ENCODE measurements around the gene PRKG1. TPM values are rescaled to one million over a fixed set of nuclear protein-coding genes. Genes with fewer than 3 reads are reported as not detected.

The PRKG1 gene
- polyA plus RNA-seq, 3 donors, result not detected

GRCh38 chr10:51768886-51769465 is 694.7 kb downstream of the PRKG1 start:
- H3K36me3 Mint-ChIP-seq, result no peaks in the 10 kb centered on the region
- no peaks in the 10 kb centered on the region for H3K4me1 ChIP-seq (ENCODE audit: control insufficient read depth in 1 of 2, insufficient read depth in 2 of 2, low read length in 2 of 2)
- 100% methylated on average over 1 of the region's 4 CpGs for WGBS (ENCODE audit: insufficient coverage)
- no peak overlapping the region for H2AFZ ChIP-seq (ENCODE audit: insufficient read depth, low read depth, low read length, poor library complexity, severe bottlenecking)
- H3K79me2 ChIP-seq (ENCODE audit: insufficient read depth, low read length), result no peaks in the 10 kb centered on the region
- TF ChIP-seq, protein P1, sequence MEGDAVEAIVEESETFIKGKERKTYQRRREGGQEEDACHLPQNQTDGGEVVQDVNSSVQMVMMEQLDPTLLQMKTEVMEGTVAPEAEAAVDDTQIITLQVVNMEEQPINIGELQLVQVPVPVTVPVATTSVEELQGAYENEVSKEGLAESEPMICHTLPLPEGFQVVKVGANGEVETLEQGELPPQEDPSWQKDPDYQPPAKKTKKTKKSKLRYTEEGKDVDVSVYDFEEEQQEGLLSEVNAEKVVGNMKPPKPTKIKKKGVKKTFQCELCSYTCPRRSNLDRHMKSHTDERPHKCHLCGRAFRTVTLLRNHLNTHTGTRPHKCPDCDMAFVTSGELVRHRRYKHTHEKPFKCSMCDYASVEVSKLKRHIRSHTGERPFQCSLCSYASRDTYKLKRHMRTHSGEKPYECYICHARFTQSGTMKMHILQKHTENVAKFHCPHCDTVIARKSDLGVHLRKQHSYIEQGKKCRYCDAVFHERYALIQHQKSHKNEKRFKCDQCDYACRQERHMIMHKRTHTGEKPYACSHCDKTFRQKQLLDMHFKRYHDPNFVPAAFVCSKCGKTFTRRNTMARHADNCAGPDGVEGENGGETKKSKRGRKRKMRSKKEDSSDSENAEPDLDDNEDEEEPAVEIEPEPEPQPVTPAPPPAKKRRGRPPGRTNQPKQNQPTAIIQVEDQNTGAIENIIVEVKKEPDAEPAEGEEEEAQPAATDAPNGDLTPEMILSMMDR (IDR thresholded peaks at IDR 0.05), result no peak
- H3K27ac Mint-ChIP-seq, result no peak overlapping the region
- H4K20me1 ChIP-seq (ENCODE audit: insufficient read depth, low read length), result no peaks in the 10 kb centered on the region
- H3K9me3 Mint-ChIP-seq, result peaks cover 0 to 4% (median 2%) of the 10 kb centered on the region in 7 donors
- no peaks in the 10 kb centered on the region for H3K27me3 Mint-ChIP-seq (ENCODE audit: low read depth in 3 of 3)
- H3K27ac ChIP-seq (ENCODE audit: low read depth in 1 of 2, low read length in 2 of 2), result no peak overlapping the region
- no peaks in the 10 kb centered on the region for H3K27me3 ChIP-seq (ENCODE audit: control insufficient read depth in 2 of 2, insufficient read depth in 2 of 2, low read length in 2 of 2)
- no peak overlapping the region for H3K4me3 Mint-ChIP-seq
- no peak for DNase-seq
- no peak overlapping the region for H3K4me3 ChIP-seq (replicated peaks in 1 of 3; ENCODE audit: low read depth in 2 of 3, low read length in 3 of 3)
- no peak overlapping the region for H3K9ac ChIP-seq (ENCODE audit: insufficient read depth, low read length, poor library complexity, severe bottlenecking)
- intact Hi-C loops (cut with micrococcal nuclease), result no loop called here
- peaks cover 3 to 4% of the 10 kb centered on the region in 2 donors for H3K9me3 ChIP-seq (replicated peaks in 1 of 2; ENCODE audit: control insufficient read depth in 1 of 2, insufficient read depth in 1 of 2, low read length in 2 of 2)
- H3K4me1 Mint-ChIP-seq, result no peaks in the 10 kb centered on the region
- H3K36me3 ChIP-seq (replicated peaks in 1 of 2; ENCODE audit: control insufficient read depth in 1 of 2, insufficient read depth in 2 of 2, low read length in 2 of 2), result no peaks in the 10 kb centered on the region
- H3K4me2 ChIP-seq (replicated peaks; ENCODE audit: extremely low read depth, low read length, poor library complexity, severe bottlenecking), result no peak overlapping the region

DNA sequence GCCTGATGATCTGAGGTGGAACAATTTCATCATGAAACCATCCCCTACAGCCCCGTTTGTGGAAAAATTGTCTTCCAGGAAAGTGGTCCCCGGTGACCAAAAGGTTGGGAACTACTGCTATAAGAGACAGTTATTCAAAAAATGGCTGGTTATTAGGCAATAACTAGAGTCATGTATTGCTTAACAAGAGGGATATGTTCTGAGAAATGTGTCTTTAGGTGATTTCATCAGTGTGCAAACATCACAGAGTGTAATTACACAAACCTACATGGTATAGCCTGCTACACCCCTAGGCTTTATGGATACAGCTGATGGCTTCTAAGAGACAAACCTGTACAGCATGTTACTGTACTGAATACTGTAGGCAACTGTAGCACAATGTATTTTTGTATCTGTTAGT is 696.4 kb downstream of the PRKG1 start:
- no peaks in the 10 kb centered on the region for H3K36me3 ChIP-seq (replicated peaks in 1 of 2; ENCODE audit: control insufficient read depth in 1 of 2, insufficient read depth in 2 of 2, low read length in 2 of 2)
- DNase-seq, result no peak
- intact Hi-C loops (cut with micrococcal nuclease), result no loop called here
- H3K27me3 ChIP-seq (ENCODE audit: control insufficient read depth in 2 of 2, insufficient read depth in 2 of 2, low read length in 2 of 2), result no peaks in the 10 kb centered on the region
- no peaks in the 10 kb centered on the region for H3K4me1 ChIP-seq (ENCODE audit: control insufficient read depth in 1 of 2, insufficient read depth in 2 of 2, low read length in 2 of 2)
- no peaks in the 10 kb centered on the region for H3K27me3 Mint-ChIP-seq (ENCODE audit: low read depth in 3 of 3)
- no peaks in the 10 kb centered on the region for H3K4me1 Mint-ChIP-seq
- no peaks in the 10 kb centered on the region for H4K20me1 ChIP-seq (ENCODE audit: insufficient read depth, low read length)
- no peak overlapping the region for H3K4me3 Mint-ChIP-seq
- H3K4me2 ChIP-seq (replicated peaks; ENCODE audit: extremely low read depth, low read length, poor library complexity, severe bottlenecking), result no peak overlapping the region
- no peak overlapping the region for H3K27ac ChIP-seq (ENCODE audit: low read depth in 1 of 2, low read length in 2 of 2)
- no peaks in the 10 kb centered on the region for H3K79me2 ChIP-seq (ENCODE audit: insufficient read depth, low read length)
- H3K9me3 ChIP-seq (replicated peaks in 1 of 2; ENCODE audit: control insufficient read depth in 1 of 2, insufficient read depth in 1 of 2, low read length in 2 of 2), result peaks cover 3 to 4% of the 10 kb centered on the region in 2 donors
- H2AFZ ChIP-seq (ENCODE audit: insufficient read depth, low read depth, low read length, poor library complexity, severe bottlenecking), result no peak overlapping the region
- H3K9ac ChIP-seq (ENCODE audit: insufficient read depth, low read length, poor library complexity, severe bottlenecking), result no peak overlapping the region
- H3K36me3 Mint-ChIP-seq, result no peaks in the 10 kb centered on the region
- H3K4me3 ChIP-seq (replicated peaks in 1 of 3; ENCODE audit: low read depth in 2 of 3, low read length in 3 of 3), result no peak overlapping the region
- no peak overlapping the region for H3K27ac Mint-ChIP-seq
- WGBS (ENCODE audit: insufficient coverage), result no CpG with 5 or more reads among the region's 2 CpGs
- peaks cover 0 to 4% (median 2%) of the 10 kb centered on the region in 7 donors for H3K9me3 Mint-ChIP-seq
- TF ChIP-seq, protein P1 (IDR thresholded peaks at IDR 0.05), result no peak
